Fibroblast of peridontal ligament (primary cell): ENCODE measurements around the gene MYOZ3.

ENCODE experiments used
- DNase-seq: peaks from one replicate; pipeline ENCODE4 v3.0.0-alpha.2; 2010; ENCODE audit errors: extremely low read depth

MYOZ3 gene

DNA sequence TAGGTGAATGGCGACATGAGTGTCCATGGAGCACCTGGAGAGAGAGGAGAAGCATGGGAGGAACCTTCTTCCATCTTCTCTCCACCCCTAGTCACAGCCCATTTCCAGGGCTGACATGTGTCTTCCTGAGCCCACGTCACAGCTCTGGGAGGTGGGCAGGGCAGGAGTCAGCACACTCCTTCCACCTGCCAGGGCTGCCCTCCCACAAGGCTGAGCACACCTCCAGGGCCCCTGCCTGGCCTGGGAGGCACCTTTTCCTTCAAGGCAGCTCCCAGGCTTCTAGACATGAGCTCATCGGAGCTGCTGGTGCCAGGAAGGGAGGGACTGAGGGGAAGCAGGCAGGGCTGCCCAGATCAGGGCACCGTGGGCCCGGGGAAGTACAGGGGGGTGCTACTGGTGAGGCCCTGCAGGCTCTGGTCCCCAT is 34.2 kb upstream of the MYOZ3 start:
- no peak for DNase-seq

DNA sequence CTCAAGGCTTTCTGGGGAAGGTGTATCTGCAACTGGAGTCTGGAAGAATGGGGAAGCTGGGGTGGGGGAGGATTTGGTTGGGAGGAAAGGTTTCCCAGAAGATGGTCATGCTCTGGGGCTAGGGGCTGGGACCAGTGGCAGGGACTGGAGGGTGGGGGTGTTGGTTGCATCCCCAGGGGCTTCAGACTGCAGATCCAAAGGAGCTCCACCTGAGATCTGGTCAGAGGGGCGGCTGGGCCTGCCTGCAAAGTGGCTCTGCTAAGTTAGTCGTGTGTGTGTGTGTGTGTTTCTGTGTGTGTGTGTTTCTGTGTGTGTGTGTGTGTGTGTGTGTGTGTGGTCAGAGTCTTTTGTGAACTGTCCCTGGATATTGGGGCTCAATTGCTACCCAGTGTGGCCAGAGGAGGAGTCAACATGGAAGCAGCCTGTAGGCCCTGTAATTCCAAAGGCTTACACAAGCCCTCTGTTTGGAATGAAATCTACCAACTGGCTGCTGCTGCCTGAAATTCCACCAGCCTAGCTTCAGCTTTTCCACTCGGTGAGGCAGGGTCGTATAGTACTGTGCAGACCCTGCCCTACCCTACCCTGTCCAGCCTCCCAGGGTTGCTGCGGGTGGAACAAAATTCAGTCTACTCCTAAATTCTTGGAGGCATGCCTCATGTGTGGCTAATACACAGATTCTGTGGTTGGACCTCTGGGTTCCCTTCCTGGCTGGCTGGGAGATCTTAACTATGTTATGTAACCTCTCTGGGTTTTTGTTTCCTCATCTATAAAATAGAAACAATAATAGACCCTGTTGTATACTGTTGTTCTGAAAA is 33.1 kb upstream of the MYOZ3 start:
- peak; percentile 75 for DNase-seq

- DNase-seq, result no peak
Measured at GRCh38 chr5:150628936-150629485, 32.0 kb upstream of the MYOZ3 start.

GRCh38 chr5:150630016-150630415 is 31.0 kb upstream of the MYOZ3 start:
- no peak for DNase-seq

- DNase-seq, result no peak
Measured at GRCh38 chr5:150630461-150631325, 30.4 kb upstream of the MYOZ3 start.

DNA sequence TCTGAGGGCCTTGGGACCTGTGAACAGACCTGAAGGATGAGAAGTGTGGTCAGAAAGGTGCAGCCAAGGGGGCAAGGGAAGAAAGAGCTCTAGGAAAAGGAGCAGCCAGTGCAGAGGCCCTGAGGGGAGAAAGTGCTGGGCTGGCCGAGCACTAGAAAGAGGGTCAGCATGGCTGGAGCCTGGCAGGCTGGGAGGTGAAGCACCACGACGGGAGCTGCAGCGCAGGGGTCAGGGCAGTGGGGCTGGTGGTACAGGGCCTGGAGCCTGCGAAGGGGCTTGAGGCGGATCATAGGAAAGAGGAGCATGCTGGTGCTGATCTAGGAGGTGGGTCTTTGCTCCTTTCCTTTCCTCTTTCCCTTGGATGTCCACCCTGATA is 29.7 kb upstream of the MYOZ3 start:
- no peak for DNase-seq

GRCh38 chr5:150632305-150633160 is 28.5 kb upstream of the MYOZ3 start:
- no peak for DNase-seq

DNA sequence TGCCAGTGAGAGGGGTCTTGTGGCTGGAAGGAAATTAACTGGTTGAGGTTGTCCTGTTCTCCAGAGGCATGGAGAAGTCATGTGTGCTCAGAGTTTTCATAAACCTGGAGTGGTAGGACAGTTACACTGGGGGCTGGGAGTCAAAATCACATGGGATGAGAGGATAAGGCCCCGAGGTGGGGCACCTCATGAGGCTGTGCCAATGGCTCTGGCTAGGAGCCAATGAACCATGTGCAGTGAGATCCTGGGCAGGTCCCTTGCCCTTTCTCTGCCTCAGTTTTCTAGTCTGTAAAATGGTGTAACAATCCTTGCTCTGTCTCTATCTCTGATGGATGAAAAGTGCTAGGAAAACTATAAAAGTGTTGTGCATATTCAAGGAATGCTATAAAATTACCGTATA is 27.6 kb upstream of the MYOZ3 start:
- DNase-seq, result no peak

GRCh38 chr5:150636391-150637244 is 24.4 kb upstream of the MYOZ3 start:
- DNase-seq, result peak; percentile 69

DNA sequence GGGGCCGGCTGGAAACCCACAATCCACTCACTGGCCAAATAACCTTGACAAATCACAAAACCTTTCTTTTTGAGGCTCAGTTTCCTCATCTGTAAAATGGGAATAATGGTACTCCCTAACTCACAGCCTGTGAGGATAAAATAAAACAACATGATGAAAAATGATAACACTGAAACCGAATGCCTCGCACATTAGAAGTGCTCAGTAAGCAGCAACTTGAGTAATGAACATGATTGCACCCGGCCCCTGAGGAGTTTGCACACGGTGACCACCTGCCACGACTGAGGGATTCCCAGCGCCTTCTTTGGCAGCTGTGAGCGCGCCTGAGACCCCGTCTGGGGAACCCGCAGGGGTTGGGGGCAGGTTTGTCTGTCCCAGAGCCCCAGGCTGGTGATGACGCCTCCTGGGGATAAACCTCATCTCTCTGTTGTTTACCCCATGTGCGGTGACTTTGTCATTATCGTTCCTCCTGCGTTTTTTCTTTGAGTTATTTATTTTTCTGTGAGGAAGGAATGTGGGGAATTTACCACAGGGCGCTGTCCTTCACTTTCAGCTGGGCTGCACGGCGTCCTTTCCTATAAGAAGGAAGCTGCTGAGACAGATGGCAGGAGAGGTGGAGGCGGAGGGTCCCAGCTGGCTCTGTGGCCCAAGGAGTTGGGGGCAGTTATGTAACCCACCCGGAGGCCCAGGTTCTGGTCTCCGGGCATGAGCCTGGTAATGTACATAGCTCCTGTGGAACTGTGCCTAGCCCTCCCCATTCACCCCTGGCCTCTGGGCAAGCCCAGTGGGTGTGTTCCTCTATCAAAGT is 23.6 kb upstream of the MYOZ3 start:
- peak; percentile 88 for DNase-seq

GRCh38 chr5:150638053-150638444 is 23.0 kb upstream of the MYOZ3 start:
- DNase-seq, result no peak

- DNase-seq, result no peak
Measured at GRCh38 chr5:150638488-150639376, 22.3 kb upstream of the MYOZ3 start.

DNA sequence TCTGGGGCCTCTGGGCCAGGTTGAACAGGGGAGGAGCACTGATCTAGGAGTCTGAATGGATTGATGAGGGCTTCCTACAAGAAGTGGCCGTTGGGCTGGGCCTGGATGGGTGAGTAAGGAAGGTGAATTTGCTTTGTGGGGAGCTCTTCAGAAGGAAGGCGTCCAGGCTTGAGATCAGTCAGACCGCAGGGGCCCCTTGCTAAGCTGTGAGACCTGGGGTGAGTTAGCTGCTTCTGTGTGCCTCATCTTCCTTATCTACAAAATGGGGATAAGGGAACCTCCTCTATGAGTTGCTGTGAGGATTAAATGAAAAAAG is 21.7 kb upstream of the MYOZ3 start:
- no peak for DNase-seq

- DNase-seq, result no peak
Measured at GRCh38 chr5:150639751-150640150, 21.3 kb upstream of the MYOZ3 start.

- DNase-seq, result peak; percentile 95
Measured at GRCh38 chr5:150640311-150641005, 20.6 kb upstream of the MYOZ3 start, which contains the start of gene SYNPO. SYNPO (plus strand) TSS chr5:150640660; CDS start chr5:150648276, 7,616 bp downstream.

DNA sequence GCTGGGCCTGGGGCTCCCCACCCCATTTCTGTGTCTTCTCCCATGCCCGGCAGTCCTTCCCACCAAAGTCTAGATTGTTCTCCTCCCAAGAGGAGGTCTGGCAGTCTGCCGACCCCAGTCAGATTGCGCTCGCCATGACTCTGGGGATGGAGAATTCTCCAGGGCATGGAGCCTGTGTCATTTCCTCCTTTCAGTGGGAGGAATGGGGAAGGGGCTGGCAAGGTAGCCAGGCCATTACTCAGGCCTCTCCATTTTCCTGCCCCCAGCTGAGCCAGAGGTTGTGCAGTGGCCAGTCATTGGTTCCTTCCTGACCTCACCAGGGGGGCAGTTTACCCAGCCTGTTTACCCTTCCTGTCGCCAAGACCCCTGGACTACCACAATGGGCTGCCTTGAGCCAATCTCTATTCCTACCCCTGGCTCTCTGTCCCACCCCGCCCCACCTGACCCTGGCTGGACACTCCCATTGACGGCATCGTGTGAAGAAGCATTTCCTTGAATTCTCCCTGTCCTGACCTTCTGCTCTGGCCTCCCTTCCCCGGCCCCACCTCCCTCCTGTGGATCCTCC is 20.0 kb upstream of the MYOZ3 start:
- peak; percentile 62 for DNase-seq

DNA sequence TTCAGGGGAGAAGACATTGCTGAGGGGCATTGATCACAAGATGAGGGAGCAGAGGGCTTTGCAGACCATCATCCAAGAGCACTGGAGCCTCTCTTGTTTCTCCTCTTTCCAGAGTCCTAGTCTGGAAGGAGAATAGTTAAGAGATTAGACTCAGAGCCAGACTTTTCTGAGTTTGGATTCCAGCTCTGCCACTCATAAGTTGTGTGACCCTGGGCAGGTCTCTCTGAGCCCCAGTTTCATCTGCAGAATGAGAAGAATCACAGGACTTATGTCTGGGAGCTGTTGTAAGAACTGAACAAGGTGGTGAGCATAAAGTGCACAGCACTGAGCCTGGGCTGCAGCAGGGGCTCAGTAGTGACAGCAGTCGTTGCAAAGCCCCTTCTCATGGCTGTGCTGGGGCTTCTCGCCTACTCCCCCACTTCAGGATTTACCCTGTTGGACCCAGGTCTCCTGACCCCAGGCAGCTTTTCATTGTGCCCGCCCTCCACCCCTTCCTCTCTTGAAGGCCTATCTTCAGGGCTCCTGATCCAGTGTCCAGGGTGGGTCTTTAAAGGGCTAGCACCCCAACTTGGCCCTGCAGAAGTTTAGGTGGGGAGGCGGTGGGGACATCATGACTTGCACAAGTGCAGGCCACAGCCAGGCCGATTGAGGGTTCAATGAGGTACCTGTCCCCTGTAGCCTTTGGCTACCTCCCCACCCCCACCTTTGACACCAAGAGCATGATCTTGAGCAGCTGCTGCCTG is 19.1 kb upstream of the MYOZ3 start:
- DNase-seq, result no peak
